ENCODE results near the gene POTEM. TPM values are rescaled to one million over a fixed set of nuclear protein-coding genes. Genes with fewer than 3 reads are reported as not detected.

Gene POTEM
- total RNA-seq, 1 donor from 2014 or later: not detected

Small RNAs within 50 kb of the gene (small RNA-seq; reads per million reads assigned to genes)
- not detected for gene RNU6-1239P
